Fibroblast of skin of back (primary cell): ENCODE measurements around the gene DSCAML1.

Experiments
- DNase-seq: peaks from one replicate; pipeline ENCODE4 v3.0.0-alpha.2; 2013

The DSCAML1 gene

GRCh38 chr11:117631336-117632140 is 165.5 kb downstream of the DSCAML1 start:
- no peak for DNase-seq

- DNase-seq = no peak
Observed at GRCh38 chr11:117629891-117630538, 167.0 kb downstream of the DSCAML1 start.

- no peak for DNase-seq
Observed at GRCh38 chr11:117629146-117629545, 167.9 kb downstream of the DSCAML1 start.

GRCh38 chr11:117627259-117627658 is 169.8 kb downstream of the DSCAML1 start:
- no peak for DNase-seq

GRCh38 chr11:117626576-117626975 is 170.4 kb downstream of the DSCAML1 start:
- no peak for DNase-seq

GRCh38 chr11:117625237-117625636 is 171.8 kb downstream of the DSCAML1 start:
- no peak for DNase-seq

- DNase-seq = no peak
Observed at GRCh38 chr11:117623831-117624271, 173.2 kb downstream of the DSCAML1 start.

- DNase-seq = peak; percentile 5
Observed at GRCh38 chr11:117621226-117621625, 175.8 kb downstream of the DSCAML1 start.

- DNase-seq = no peak
Observed at GRCh38 chr11:117620659-117621058, 176.4 kb downstream of the DSCAML1 start.

GRCh38 chr11:117620086-117620485 is 176.9 kb downstream of the DSCAML1 start:
- DNase-seq = no peak

- no peak for DNase-seq
Observed at GRCh38 chr11:117619661-117620060, 177.4 kb downstream of the DSCAML1 start.

GRCh38 chr11:117618982-117619355 is 178.0 kb downstream of the DSCAML1 start:
- DNase-seq = no peak

- DNase-seq = no peak
Observed at GRCh38 chr11:117618302-117618981, 178.6 kb downstream of the DSCAML1 start.

- no peak for DNase-seq
Observed at GRCh38 chr11:117616979-117617378, 180.0 kb downstream of the DSCAML1 start.

GRCh38 chr11:117614728-117615127 is 182.3 kb downstream of the DSCAML1 start:
- DNase-seq = no peak

- peak; percentile 26 for DNase-seq
Observed at GRCh38 chr11:117613521-117613920, 183.5 kb downstream of the DSCAML1 start.

- DNase-seq = no peak
Observed at GRCh38 chr11:117612177-117612576, 184.8 kb downstream of the DSCAML1 start.

GRCh38 chr11:117610901-117611300 is 186.1 kb downstream of the DSCAML1 start:
- DNase-seq = peak; percentile 54

GRCh38 chr11:117610045-117610444 is 187.0 kb downstream of the DSCAML1 start:
- peak; percentile 77 for DNase-seq

- no peak for DNase-seq
Observed at GRCh38 chr11:117607449-117607848, 189.6 kb downstream of the DSCAML1 start.

- no peak for DNase-seq
Observed at GRCh38 chr11:117606790-117607189, 190.2 kb downstream of the DSCAML1 start.

GRCh38 chr11:117606211-117606610 is 190.8 kb downstream of the DSCAML1 start:
- DNase-seq = no peak

- no peak for DNase-seq
Observed at GRCh38 chr11:117605331-117605730, 191.7 kb downstream of the DSCAML1 start.
